Esophagus squamous epithelium (tissue), 4 donors: ENCODE results near the gene SIK3.

Experiments used
- POLR2A ChIP-seq, 4 donors: fragments of 450-650 bp; IDR thresholded peaks; one replicate each; pipeline ENCODE4 v1.6.1; 2017; ENCODE audit warnings: antibody characterized with exemption in 4 of 4, mild to moderate bottlenecking in 4 of 4, moderate library complexity in 3 of 4
- TF ChIP-seq, protein P1 (sequence below), 6 experiments: fragments of 450-650 bp in 4 of 6; fragments of 200-600 bp in 2 of 6; sonication (generic) in 2 of 6; IDR thresholded peaks; one replicate each; pipeline ENCODE4 v1.5.1; 2016 to 2019; ENCODE audit warnings: antibody characterized with exemption in 6 of 6, mild to moderate bottlenecking in 4 of 6, moderate library complexity in 4 of 6

DNA sequence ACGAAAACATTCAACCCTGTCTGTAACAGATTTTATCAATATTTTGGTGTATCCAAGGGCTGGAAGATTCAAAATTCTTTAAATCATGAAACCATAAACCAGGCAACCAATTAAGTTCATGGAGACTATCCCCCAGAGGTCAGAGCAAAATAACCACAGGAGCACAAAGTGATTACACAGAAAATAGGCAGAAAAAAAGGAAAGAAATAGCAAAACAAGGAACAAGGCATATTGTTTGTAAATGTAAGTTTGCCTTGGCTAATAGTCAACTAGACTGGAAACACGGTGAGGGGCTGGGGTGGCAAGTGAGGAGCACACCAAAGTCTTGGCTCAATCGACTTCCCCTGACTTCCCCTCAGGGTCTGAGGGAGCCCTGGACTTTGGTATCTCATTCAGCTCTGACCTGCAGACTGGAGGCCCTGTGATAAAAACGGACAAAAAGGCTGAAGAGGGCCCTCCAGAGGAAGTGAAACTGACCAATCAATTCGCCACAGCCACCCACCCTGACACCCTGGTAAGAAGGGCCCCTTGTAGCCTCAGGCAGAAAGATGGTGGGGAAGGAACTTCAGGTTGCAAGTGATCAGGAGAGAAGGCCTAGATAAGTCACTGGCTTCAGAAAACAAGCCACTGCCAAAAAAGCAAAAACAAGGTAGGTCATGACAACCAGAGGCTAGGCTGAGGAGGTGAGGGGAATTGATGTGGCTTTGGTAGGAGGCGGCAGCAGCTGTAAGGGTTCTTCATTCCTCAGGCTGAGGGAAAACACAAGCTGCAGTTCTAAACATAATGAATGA is 1.8 kb downstream of the SIK3 start:
- TF ChIP-seq, protein P1, sequence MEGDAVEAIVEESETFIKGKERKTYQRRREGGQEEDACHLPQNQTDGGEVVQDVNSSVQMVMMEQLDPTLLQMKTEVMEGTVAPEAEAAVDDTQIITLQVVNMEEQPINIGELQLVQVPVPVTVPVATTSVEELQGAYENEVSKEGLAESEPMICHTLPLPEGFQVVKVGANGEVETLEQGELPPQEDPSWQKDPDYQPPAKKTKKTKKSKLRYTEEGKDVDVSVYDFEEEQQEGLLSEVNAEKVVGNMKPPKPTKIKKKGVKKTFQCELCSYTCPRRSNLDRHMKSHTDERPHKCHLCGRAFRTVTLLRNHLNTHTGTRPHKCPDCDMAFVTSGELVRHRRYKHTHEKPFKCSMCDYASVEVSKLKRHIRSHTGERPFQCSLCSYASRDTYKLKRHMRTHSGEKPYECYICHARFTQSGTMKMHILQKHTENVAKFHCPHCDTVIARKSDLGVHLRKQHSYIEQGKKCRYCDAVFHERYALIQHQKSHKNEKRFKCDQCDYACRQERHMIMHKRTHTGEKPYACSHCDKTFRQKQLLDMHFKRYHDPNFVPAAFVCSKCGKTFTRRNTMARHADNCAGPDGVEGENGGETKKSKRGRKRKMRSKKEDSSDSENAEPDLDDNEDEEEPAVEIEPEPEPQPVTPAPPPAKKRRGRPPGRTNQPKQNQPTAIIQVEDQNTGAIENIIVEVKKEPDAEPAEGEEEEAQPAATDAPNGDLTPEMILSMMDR (IDR thresholded peaks at IDR 0.05), result no peak
- no peak for TF ChIP-seq POLR2A (IDR thresholded peaks at IDR 0.05)
